Measurements from ENCODE around the gene TIMP3.

GRCh38 chr22:32877196-32877595, 75.7 kb downstream of the TIMP3 start:
- TF ChIP-seq CTCF (IDR thresholded peaks at IDR 0.05; ENCODE audit: low read length) (no peak), EZH2 (optimal IDR thresholded peaks at IDR 0.05; ENCODE audit: low read depth, low read length) (no peak), EZH2phosphoT487 (IDR thresholded peaks at IDR 0.05; ENCODE audit: low read length) (no peak)

Data from MM.1S (cell line).